NK-92 (cell line): ENCODE data around the gene MAMLD1.

Experiments used
- DNase-seq: peaks from one replicate; lab custom pipeline; 2025; ENCODE audit not compliant: unreplicated experiment; lab: John Stamatoyannopoulos, UW

The MAMLD1 gene

GRCh38 chrX:150525061-150525919, 162.2 kb downstream of the MAMLD1 start:
- DNase-seq, result no peak

GRCh38 chrX:150526692-150527091, 163.6 kb downstream of the MAMLD1 start:
- no peak for DNase-seq

GRCh38 chrX:150527108-150527507, 164.0 kb downstream of the MAMLD1 start:
- no peak for DNase-seq

- DNase-seq, result no peak
Observed at GRCh38 chrX:150529587-150529986, 166.5 kb downstream of the MAMLD1 start.

- no peak for DNase-seq
Observed at GRCh38 chrX:150530821-150531220, 167.7 kb downstream of the MAMLD1 start.

- no peak for DNase-seq
Observed at GRCh38 chrX:150531467-150531866, 168.3 kb downstream of the MAMLD1 start.

GRCh38 chrX:150533863-150534262, 170.7 kb downstream of the MAMLD1 start:
- DNase-seq, result no peak

- no peak for DNase-seq
Observed at GRCh38 chrX:150536455-150537116, 173.5 kb downstream of the MAMLD1 start.

- DNase-seq, result no peak
Observed at GRCh38 chrX:150537851-150538250, 174.7 kb downstream of the MAMLD1 start.

- no peak for DNase-seq
Observed at GRCh38 chrX:150540965-150541364, 177.8 kb downstream of the MAMLD1 start.

GRCh38 chrX:150542846-150543229, 179.7 kb downstream of the MAMLD1 start:
- no peak for DNase-seq

- no peak for DNase-seq
Observed at GRCh38 chrX:150543230-150544155, 180.4 kb downstream of the MAMLD1 start.

GRCh38 chrX:150544222-150544787, 181.2 kb downstream of the MAMLD1 start:
- DNase-seq, result no peak

- no peak for DNase-seq
Observed at GRCh38 chrX:150544835-150545770, 182.0 kb downstream of the MAMLD1 start.

GRCh38 chrX:150546711-150547153, 183.6 kb downstream of the MAMLD1 start:
- no peak for DNase-seq

- DNase-seq, result no peak
Observed at GRCh38 chrX:150547375-150548115, 184.4 kb downstream of the MAMLD1 start.

- no peak for DNase-seq
Observed at GRCh38 chrX:150548251-150548650, 185.1 kb downstream of the MAMLD1 start.

GRCh38 chrX:150548684-150549083, 185.6 kb downstream of the MAMLD1 start:
- no peak for DNase-seq

- no peak for DNase-seq
Observed at GRCh38 chrX:150551963-150552362, 188.8 kb downstream of the MAMLD1 start.
